HG03520 (cell line): ENCODE results near the gene FHIT.

ENCODE experiments used
- ATAC-seq: cut with Tn5 transposase; IDR thresholded peaks from one replicate; pipeline ENCODE4 v1.9.1; 2021; ENCODE audit warnings: mild to moderate bottlenecking, moderate library complexity; ENCODE audit not compliant: unreplicated experiment

The FHIT gene

DNA sequence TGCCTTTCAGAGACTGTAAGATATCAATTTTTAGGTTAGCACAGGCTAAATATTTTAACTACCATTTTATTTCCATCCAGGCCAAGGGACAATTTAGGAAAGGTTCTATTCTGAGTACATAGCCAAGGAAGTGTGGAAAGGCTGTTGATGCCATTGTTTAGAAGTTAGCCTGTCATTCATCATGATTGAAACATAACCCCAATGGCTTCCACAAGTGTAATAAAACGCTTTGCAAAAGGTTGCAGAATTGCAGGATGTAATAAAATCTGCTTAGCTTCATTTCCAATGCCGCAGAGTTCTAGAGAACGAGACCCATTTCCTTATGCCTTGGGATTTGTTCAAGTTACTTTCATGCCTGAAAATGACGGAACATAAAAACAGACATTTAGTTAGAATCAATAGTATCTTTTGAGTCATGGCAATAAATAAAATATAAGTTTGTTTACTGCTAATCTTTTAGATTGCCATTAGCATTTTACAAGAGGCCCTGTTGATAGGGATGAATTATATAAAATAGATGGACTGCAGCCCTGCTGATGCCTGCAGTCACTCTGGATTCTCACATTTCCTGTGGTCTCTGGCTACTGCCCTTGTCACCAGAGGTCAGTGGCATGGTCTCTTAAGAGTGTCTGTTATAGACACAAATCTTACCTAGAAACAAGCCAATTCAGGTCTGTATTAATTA is 1523.2 kb downstream of the FHIT start:
- ATAC-seq, result no peak

DNA sequence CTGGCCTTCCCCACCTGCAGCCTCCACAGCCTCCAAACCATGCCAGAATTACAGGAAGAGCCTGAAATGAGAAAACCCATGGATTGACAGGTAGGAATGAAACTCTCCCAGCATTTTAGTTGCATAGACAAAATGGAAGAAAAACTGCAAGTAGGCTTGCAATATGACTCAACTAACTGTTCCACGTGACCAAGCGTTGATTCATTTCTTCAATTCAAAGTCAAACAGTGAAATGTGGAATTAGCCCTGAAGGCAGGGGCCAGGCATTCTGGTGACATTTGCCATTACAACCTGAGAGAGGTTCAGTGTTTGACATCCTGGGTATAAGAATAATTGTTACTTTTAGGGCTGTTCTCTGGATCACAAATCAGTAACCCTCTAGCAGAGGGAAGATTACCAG is 1525.0 kb downstream of the FHIT start:
- ATAC-seq, result no peak

DNA sequence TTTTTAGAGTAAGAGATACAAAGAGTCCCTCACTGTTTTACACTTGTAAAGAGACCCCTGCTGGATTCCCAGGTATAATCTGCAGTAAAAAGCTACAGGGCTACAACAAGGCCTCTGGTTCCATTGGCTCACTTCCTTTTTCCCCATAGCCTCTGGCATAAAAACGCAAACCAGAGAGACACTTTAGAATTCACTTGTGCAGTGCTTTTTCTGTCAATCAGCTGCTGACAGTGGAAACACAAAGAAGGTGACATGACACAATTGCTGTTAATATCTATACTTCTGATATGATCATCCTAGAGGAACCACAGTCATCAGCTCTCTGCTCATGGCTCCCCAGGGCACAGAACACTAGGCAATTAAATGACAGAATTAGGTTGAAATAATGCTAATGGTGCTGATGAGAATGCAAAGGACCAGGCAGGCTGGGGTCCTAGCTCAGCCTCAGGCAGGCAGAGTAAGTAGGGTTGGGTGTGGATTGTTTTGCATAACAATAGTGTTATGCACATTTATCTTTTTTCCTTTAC is 1533.5 kb downstream of the FHIT start:
- no peak for ATAC-seq

DNA sequence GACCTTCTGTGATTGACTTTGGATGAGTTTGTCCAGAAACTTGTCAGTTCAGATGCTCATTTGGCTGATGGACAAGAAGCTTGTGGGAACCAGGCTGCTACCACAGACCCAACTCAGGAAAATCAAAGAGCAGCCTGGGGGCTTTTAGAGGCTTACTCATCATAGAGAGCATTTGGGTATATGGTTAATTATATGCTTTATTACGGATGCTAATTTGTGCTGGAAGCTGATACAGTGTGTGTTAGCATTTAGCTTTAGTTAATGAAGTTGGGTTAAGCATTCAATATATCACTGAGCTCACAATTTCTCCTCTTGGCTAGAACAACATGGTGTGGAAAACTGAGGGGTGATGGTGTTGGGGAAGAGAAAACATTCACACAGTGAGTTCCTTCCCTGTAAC is 1537.2 kb downstream of the FHIT start:
- ATAC-seq, result no peak

GRCh38 chr3:59710554-59710953 is 1540.7 kb downstream of the FHIT start:
- ATAC-seq, result no peak

- no peak for ATAC-seq
Observed at GRCh38 chr3:59709702-59710553, 1541.3 kb downstream of the FHIT start.

DNA sequence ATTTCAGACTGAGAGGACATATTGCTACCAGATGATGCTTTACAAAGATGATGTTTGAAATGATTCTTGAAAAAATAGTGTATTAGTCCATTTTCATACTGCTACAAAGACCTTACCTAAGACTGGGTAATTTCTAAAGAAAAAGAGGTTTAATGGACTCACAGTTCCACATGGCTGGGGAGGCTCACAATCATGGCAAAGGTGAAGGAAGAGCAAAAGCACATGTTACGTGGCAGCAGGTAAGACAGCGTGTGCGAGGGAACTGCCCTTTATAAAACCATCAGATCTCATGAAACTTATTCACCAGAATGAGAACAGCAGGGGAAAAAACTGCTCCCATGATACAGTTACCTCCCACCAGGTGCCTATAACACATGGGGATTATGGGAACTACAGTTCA is 1543.0 kb downstream of the FHIT start:
- ATAC-seq, result no peak

DNA sequence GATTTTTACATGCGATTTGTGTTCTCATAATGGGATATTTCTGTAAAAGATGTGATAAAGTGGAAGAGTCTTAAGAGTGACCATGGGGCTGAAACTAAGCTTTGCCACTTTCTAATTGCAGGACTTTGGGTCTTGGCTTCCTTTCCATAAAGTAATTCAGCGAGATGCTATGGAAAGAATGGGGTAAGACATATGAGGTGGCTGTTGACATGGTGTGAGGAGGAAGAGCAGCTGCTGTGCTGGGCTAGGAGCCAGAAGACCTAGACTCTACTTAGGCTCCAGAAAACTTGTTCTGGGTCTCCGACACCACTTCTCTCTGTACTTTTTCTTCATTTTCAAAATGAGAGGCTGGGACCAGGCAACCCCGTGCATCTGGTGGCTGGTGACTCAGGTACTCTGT is 1547.0 kb downstream of the FHIT start:
- ATAC-seq, result no peak

DNA sequence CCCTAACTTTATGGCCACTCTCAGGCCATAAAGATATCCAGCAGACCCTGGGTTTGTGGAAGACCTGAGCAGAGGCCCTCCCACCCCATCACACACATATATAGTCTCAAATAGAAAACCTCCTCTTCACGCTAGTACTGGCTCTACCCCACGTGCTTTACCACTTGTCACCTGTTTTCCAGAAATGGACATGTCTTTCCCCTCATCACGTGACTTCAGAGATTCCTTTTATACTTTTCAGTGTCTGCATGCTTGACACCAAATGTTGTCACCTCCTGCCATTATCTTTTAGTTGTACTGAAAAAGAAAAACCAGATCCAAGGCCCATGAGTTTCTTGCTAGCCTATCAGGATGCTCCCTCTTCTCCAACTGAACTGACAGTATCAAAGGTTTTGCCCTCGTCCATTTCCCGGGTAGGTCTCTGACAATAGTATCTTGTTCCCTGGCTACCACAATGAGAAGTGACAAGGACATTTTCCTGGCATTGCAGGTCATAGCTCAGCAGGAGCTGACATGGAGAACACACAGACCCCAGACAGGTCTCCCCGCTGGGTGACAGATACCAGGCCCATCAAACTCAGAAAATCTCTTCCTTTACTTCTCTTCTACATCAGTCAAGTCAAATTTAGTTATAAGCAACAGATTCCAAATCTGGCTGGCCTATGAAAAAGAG is 1551.5 kb downstream of the FHIT start:
- ATAC-seq, result no peak
